ENCODE results near the gene MAP3K7CL.

The MAP3K7CL gene

DNA sequence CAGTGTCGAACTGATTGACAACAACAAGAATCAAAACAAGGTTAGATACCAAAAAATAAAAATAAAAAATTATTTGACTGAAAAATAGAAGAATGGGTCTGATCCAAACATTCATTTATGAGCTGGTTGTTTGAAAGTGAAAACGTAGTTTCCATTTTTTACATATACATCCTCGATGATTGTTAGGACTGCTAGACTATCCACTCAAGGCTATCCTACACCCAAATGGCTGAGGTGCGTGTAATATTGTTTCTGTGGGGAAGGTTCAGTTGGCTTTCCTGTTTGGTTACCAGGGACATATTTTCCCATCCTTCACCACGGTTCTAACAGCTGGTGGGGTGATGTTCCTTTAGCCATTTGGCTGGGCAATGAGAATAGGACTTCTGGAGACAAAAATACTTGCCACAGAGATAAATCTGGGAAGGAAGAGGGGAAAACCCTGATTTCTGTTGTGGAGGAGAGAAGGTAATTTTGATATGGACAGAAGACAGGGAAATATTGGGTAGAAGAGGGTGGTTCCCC lies 66.3 kb downstream of the MAP3K7CL start:
- DNase-seq (ENCODE audit: low read depth): no peak

DNA sequence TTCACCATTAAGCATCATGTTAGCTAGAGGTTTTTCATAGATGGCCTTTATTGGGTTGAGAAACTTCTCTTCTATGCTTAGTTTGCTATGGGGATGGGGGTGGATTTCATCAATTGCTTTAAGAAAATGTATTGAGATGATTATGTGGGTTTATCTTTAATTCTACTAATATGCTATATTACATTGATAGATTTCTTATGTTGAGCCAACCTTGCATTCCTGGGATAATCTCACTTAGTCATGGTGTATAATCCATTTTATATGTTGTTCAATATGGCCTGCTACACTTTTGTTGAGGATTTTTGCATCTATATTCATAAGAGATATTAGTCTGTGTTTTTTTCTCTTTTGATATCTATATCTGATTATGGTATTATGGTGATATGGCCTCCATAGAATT lies 70.7 kb downstream of the MAP3K7CL start:
- DNase-seq (ENCODE audit: low read depth): no peak

DNA sequence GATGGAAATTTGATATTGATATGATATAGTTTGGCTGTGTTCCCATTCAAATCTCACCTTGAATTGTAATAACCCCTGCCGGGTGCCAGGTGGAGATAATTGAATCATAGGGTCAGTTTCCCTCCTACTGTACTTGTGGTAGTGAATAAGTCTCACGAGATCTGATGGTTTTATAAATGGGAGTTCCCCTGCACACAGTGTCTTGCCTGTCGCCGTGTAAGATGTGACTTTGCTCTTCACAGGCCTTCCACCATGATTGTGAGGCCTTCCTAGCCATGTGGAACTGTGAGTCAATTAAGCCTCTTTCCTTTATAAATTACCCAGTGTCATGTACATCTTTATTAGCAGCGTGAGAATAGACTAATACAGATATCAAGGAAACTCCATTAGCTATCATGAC lies 74.6 kb downstream of the MAP3K7CL start:
- DNase-seq (ENCODE audit: low read depth): no peak

DNA sequence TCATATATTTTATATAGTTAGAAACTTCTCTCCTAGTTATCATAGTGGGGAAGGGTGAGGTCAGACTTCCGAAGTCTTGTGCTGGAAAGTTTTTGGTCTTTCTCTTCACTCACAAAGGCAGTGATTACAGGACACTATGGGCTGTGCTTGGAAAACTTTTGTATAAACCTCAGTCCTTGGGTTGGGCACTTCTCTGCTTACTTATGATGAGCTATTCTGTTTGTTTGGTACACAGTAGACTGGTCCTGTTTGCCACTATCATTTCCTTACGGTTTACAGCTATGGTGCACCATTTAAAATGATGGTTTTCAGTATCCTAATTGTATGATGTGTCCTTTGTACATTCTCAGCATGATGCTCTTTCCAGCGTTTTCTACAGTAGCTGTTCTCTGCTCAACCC lies 75.5 kb downstream of the MAP3K7CL start:
- DNase-seq (ENCODE audit: low read depth): no peak

DNA sequence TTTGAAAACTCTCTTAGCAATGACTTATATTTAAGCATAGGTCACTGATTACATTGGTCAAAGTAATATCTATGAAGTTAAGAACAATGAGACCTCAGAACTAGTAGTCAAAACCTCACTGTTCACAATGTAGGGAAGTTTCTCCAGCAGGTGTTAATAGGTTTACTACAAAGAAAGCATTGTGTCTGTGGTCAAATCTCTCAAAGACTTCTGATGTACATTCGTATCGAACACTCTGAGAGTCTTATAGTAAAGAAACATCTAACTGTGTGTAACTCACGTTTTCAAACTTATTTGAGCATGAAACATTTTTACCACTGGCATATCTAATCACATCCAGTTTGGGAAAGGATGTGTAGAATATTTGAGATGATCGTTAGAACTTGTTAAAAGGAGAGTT lies 76.0 kb downstream of the MAP3K7CL start:
- DNase-seq (ENCODE audit: low read depth): no peak

DNA sequence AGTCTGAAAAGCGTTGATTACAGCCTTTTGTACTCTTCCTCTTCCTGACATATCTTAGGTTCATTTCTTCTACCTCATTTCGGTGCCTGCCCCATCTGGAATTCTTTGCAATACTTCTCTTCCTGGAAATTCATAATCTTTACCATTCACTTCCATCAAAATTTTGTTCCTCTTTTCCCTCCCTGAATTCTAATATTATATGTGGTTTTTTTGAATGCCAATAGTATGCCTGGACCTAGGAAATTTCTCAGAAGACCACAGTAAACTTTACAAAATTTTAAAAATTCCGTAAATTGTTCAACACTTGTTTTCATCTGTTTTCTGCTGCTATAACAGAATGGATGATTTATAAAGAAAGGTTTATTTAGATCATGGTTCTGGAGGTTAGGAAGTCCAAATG lies 76.8 kb downstream of the MAP3K7CL start:
- no peak for DNase-seq (ENCODE audit: low read depth)

DNA sequence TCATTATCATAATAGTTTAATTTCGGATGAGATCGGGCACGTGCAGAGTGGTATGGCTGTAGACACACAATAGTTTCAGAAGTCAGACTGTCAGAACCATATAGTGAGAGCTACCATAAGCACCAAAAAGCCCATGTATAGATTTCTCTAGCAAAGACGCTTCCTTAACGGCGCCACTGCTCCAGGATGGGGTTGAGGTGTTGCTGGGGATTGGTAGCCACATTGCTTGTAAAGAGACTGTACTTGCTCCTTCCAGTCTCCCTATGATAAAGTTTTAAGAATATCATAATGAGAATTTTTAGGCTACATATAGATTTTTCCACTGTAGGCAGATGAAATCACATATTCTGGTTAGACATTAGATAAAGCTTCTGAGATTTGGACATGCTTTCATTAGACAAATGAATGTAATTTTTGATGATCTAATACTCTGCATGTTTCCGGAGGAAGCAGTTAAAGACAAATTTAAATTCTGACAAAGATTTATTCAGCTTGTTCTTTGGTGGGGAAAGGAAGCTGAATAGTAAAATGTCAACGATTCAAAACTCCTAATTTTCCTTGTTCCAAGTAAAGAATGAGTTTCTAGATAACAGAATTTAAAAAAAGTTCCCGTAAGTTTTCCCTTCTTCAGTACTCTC lies 77.7 kb downstream of the MAP3K7CL start:
- no peak for DNase-seq (ENCODE audit: low read depth)

DNA sequence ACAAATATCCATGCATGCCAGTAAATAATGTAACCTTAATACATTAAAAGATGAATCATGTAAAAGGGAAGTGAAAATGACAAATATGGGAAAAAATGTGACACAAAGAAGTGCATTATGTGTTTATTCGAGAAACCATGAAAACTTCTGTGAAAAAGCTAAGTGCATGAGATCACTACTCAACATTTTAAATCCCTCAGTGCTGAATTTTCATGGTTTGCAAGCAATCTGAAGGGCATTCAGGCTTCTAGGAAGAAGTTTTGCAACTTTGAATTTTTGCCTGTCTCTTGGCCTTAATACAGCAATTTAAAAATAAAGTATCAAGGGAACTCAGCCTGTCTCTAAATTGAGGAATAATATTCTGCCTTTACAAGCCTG lies 78.2 kb downstream of the MAP3K7CL start:
- no peak for DNase-seq (ENCODE audit: low read depth)

DNA sequence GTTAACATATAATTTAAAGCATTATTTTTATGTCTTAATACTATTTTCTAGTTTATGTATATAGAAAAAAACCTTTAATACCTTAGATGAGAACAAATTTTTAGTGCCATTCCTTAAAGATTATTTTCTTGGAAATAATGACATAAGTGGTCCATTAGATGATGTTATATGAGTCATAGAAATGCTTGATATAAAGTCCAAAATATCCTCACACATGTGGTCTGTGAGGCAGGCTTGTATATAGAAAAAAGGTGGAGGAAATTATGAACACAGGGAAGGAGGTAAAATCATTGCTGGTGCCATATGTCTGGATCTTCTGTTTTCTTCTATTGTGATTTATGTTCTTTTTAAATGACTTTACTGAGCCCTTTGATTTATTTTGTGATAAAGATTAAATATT lies 79.3 kb downstream of the MAP3K7CL start:
- no peak for DNase-seq (ENCODE audit: low read depth)

DNA sequence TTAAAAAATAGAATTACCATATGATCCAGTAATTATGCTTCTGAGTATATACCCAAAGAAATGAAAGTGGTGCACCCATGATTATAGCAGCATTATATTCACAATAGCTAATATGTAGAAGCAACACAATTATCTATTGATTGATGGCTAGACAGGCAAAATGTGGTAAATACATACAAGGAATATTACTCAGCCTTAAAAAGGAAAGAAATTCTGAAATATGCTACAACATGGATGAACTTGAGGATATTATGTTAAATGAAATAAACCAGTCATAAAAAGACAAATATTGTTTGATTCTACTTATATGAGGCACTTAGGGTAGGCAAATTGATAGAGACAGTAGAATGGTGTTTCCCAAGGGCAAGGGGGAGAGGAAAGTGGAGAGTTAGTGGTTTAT lies 80.8 kb downstream of the MAP3K7CL start:
- DNase-seq (ENCODE audit: low read depth): no peak

DNA sequence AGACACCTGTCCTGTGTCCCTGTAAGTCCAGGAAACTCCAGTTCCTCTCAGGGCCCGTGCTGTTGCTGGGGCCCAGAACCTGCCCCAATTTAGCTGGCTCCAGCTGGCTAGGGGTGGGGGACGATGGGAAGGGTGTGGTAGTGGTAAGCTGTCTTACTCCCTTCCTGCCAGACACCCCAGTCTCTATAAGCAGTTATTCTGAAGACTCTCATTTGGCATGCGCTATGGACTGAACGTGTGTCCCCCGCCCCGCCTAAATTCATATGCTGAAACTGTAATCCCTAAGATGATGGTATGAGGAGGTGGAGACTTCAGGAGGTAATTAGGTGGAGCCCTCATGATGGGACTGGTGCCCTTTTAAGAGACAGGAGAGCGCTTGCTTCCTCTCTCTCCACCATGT lies 82.0 kb downstream of the MAP3K7CL start:
- DNase-seq (ENCODE audit: low read depth): no peak

DNA sequence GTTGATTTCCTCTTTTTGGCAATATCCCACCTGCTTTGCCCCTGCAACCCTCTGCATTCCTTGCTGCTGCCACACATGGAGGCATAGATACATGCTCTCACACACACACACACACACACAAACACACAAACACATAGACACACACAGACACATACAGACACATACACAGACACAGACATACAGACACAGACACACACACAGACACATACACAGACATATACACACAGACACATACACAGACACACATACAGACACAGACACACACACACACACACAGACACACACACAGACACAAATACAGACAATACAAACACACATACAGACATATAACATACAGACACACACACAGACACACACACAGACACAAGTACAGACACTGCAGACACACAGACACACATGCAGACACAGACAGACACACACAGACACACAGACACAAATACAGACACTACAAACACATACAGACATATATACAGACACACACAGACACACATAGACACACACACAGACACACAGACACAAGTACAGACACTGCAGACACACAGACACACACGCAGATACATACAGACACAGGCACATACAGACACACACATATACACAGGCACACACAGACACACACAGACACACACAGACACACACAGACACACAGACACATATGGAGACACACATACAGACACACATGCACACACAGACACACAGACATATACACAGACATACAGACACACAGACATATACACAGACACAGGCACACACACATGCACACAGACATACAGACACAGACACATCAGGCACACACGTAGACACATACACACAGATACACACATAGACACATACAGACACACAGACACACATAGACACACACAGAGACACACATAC lies 83.3 kb downstream of the MAP3K7CL start:
- DNase-seq (ENCODE audit: low read depth): no peak

DNA sequence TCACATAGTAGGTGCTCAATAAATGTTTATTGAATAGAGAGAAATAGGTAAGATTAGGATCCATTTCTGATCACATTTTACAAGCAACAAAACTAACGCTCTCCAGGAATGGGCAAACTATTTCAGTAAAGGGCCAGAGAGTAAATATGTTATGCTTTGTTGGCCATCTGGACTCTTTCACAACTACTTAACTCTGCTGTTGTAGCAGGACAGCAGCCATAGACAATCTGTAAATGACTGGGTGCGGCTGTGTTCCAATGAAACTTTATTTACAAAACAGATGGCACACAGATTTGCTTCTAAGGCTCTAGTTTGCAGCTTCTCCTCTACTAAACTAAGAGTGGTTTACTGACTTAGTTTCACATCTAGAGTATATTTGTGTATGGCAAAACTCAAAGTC lies 85.3 kb downstream of the MAP3K7CL start:
- no peak for DNase-seq (ENCODE audit: low read depth)

DNA sequence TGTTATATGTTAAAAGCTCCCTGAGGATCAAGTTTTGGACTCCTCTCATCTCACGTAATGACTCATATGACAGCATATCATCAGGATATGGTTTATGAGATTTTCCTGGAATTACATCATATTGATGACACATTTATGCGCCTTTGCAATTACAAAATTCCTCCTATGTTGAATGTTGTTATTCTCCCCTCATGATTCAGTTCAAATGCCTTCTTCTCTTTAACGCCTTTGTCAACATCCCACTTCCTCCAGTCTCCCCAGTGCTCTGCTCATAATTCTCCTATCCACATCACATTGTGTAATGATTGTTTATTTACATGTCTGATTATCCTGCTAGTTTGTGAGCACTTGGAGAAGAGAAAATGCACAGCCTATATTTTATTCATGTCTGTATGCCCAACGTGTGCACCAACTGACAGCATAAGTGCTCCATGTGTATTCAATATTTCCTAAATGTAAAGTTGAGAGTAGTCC lies 87.4 kb downstream of the MAP3K7CL start:
- DNase-seq (ENCODE audit: low read depth): no peak

DNA sequence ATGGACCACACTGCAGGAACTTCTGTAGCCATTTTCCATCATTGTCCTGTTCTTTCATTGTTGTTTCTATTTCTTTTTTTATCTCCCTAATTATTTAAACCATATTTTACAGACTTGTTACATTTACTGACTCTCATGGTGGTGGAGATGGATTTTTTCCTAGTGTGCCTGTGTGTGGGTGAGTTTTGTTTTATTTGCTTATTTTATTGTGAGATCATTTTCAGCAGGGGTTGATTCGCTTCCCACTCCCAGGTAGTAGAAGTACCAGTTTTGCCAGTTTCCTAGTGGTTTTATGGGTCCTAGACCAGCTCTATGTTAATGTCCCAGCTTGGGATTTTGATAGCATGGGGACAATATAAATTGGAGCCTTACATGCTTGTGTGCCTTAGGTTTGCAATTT lies 88.3 kb downstream of the MAP3K7CL start:
- no peak for DNase-seq (ENCODE audit: low read depth)

DNA sequence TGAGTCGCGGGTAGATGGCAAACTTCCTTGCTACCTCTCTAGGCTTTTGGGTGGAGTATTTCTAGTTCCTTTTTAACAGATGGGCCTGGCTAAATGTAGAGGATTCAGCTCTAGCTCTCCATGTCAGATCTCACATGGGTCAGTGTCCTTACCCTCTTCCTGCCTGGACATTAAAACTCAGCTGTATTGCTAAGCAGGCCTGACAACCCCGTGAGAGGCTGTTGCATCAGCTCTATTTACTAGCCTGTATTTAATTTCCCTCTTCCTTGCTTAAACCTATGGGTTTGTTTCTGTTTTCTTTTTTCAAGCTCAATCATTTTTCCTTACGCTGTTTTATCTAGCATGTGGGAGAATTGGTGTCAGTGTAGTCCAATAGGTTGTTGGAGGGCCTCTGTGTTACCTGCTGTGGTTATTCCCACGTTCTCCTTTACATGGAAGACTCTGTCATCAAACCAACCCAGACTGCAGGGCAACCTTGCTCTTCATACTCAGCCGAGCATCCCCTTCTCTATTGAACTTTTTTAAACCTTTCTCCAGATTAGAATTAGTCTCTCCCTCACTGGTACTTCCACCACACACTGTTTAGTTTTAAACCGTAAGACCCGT lies 88.8 kb downstream of the MAP3K7CL start:
- DNase-seq (ENCODE audit: low read depth): no peak

DNA sequence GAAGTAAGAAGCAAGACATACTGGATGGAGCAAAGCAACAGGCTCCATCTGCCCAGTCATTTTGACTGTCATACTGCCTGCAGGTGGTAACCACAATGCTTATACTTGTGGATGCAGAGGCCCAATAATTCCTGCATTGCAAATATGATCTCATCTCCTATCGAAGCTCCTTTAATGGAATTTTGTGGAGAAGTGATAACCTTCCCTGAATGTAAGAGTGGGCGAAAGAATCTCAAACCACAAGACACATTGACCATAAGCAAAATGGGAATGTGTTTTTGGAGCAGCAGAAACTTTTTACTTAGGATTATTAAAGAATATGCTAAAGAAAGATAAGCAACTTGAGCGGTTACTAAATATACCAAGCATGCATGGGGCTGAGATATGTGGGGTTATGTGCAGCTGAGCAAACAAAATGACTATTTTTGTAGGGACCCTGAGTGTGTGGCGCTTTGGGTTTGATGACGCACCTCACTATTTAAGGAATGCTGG lies 90.9 kb downstream of the MAP3K7CL start:
- DNase-seq (ENCODE audit: low read depth): no peak

DNA sequence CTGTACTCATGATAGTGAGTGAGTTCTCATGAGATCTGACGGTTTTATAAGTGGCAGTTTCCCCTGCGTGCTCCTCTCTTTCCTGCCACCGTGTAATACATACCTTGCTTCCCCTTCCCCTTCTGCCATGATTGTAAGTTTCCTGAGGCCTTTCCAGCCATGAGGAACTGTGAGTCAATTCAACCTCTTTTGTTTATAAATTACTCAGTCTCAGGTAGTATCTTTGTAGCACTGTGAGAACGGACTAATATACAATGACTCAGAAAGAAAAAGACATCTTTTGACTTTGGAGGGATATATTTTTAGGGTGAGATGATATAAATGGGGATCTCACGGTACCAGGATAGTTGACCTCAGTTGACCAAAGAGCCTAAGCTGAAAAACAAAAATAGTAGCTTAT lies 93.6 kb downstream of the MAP3K7CL start:
- DNase-seq (ENCODE audit: low read depth): no peak
